Vagina (tissue), 2 donors: ENCODE data around the gene LRRC9. TPM values are rescaled to one million over a fixed set of nuclear protein-coding genes. Genes with fewer than 3 reads are reported as not detected.

ENCODE experiments used
- DNase-seq, 2 donors: peaks; one replicate each; pipeline ENCODE4 v3.0.0-alpha.2; 2017; ENCODE audit errors: extremely low spot score in 2 of 2
- H3K27ac ChIP-seq: fragments of 200-600 bp; sonication (generic); one replicate; pipeline ENCODE4 v1.5.1; 2019
- H3K27me3 ChIP-seq: fragments of 200-600 bp; sonication (generic); one replicate; pipeline ENCODE4 v1.5.1; 2019
- H3K36me3 ChIP-seq, 2 donors: fragments of 200-600 bp; sonication (generic); one replicate each; pipeline ENCODE4 v1.5.1; 2017 to 2019
- H3K4me1 ChIP-seq: fragments of 200-600 bp; sonication (generic); one replicate; pipeline ENCODE4 v1.5.1; 2019
- H3K4me3 ChIP-seq, 2 donors: fragments of 200-600 bp; sonication (generic); 1 replicate in 1 of 2; 2 replicates in 1 of 2; pipeline ENCODE4 v1.5.1; 2016 to 2019
- H3K9me3 ChIP-seq: fragments of 200-600 bp; sonication (generic); one replicate; pipeline ENCODE4 v1.5.1; 2019
- CTCF ChIP-seq, 3 experiments: fragments of 450-650 bp in 2 of 3; fragments of 200-600 bp in 1 of 3; sonication (generic) in 1 of 3; IDR thresholded peaks; one replicate each; pipeline ENCODE4 v1.5.1; 2017 to 2019; ENCODE audit warnings: antibody characterized with exemption in 3 of 3, mild to moderate bottlenecking in 2 of 3, moderate library complexity in 2 of 3
- POLR2A ChIP-seq, 2 donors: fragments of 450-650 bp; IDR thresholded peaks; one replicate each; pipeline ENCODE4 v1.6.1; 2017; ENCODE audit warnings: antibody characterized with exemption in 2 of 2, mild to moderate bottlenecking in 2 of 2, moderate library complexity in 2 of 2
- POLR2AphosphoS5 ChIP-seq, 2 donors: sonication (generic); formaldehyde crosslinking; IDR thresholded peaks; one replicate each; pipeline ENCODE4 v1.9.0; 2017; ENCODE audit warnings: antibody characterized with exemption in 2 of 2, mild to moderate bottlenecking in 2 of 2, low read depth in 1 of 2; ENCODE audit not compliant: insufficient read depth in 1 of 2
- intact Hi-C: fragments of 100-400 bp; cut with DNase I; formaldehyde crosslinking; loops from one replicate; pipeline ENCODE4 v1.15.1; 2023
- total RNA-seq: library from RNA; depleted of rRNA; stranded (reverse); fragments of >200 nt; gene quantifications from one replicate; pipeline ENCODE4 v1.2.3, GENCODE V29; 2016

LRRC9 gene
- total RNA-seq, 1 donor from 2014 or later, result 3.2 TPM

- TF ChIP-seq POLR2AphosphoS5 (IDR thresholded peaks at IDR 0.05; ENCODE audit: insufficient read depth in 1 of 2, low read depth in 1 of 2) (no peak), POLR2A (IDR thresholded peaks at IDR 0.05) (no peak), CTCF (IDR thresholded peaks at IDR 0.05) (no peak)
- DNase-seq, result no peak
- H3K36me3 ChIP-seq, result no peaks in the 10 kb centered on the region
- H3K4me1 ChIP-seq, result peaks cover 32% of the 10 kb centered on the region
- H3K27ac ChIP-seq, result peak overlapping the region; percentile 84
- H3K27me3 ChIP-seq, result no peaks in the 10 kb centered on the region
- intact Hi-C loops, result no loop called here
- H3K4me3 ChIP-seq, result peak overlapping the region; percentile 56 to 84
- H3K9me3 ChIP-seq, result no peaks in the 10 kb centered on the region
Measured at GRCh38 chr14:60090864-60091519, 171.0 kb downstream of the LRRC9 start.

GRCh38 chr14:60091550-60092525, 171.9 kb downstream of the LRRC9 start, which contains the start of gene PCNX4:
TSS of gene PCNX4 (plus strand) at chr14:60091923. CDS start at chr14:60107639, 15,716 bp downstream.
- Histone ChIP-seq H3K36me3 (no peaks in the 10 kb centered on the region), H3K9me3 (no peaks in the 10 kb centered on the region), H3K4me3 (peak within 1 kb of the TSS; percentile 56 to 84), H3K27ac (peak within 1 kb of the TSS; percentile 84), H3K27me3 (no peaks in the 10 kb centered on the region), H3K4me1 (peaks cover 41% of the 10 kb centered on the region)
- intact Hi-C loops, result loop anchor here (2.0 kb wide), 1 partner anchor 73 kb away; the partner anchor contains the start of gene DHRS7
- TF ChIP-seq CTCF (IDR thresholded peaks at IDR 0.05) (no peak), POLR2AphosphoS5 (IDR thresholded peaks at IDR 0.05; ENCODE audit: insufficient read depth in 1 of 2, low read depth in 1 of 2) (peak; percentile 94 to 99), POLR2A (IDR thresholded peaks at IDR 0.05) (peak in 1 of 2 donors; percentile 87)
- DNase-seq, result peak in 1 of 2 donors; percentile 98

DNA sequence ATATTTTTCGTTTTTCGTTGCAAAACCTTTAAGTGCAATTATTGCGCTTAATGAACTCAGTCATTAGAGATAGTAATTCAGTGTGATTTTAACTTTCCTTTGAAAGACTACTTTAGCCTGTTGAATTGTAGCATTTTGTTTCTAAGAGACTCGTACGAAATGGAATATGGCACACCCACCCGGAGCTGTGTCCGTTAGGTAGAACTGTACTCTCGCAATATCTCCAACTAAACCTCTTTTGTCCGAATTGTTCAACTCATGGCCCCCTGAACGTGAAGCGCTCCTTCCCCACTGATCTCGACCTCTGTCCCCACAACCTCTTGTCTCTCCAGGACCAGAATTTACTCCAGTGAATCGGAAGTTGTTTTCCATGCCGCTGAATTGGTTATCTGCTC, 172.6 kb downstream of the LRRC9 start:
- intact Hi-C loops, result loop anchor here (2.0 kb wide), 1 partner anchor 72 kb away; the partner anchor contains the start of gene DHRS7
- TF ChIP-seq POLR2A (IDR thresholded peaks at IDR 0.05) (no peak), CTCF (IDR thresholded peaks at IDR 0.05) (no peak), POLR2AphosphoS5 (IDR thresholded peaks at IDR 0.05; ENCODE audit: insufficient read depth in 1 of 2, low read depth in 1 of 2) (no peak)
- H3K36me3 ChIP-seq, result no peaks in the 10 kb centered on the region
- H3K27ac ChIP-seq, result peak overlapping the region; percentile 84
- peaks cover 42% of the 10 kb centered on the region for H3K4me1 ChIP-seq
- H3K9me3 ChIP-seq, result no peaks in the 10 kb centered on the region
- no peak for DNase-seq
- H3K4me3 ChIP-seq, result peak overlapping the region; percentile 56 to 84
- H3K27me3 ChIP-seq, result no peaks in the 10 kb centered on the region

DNA sequence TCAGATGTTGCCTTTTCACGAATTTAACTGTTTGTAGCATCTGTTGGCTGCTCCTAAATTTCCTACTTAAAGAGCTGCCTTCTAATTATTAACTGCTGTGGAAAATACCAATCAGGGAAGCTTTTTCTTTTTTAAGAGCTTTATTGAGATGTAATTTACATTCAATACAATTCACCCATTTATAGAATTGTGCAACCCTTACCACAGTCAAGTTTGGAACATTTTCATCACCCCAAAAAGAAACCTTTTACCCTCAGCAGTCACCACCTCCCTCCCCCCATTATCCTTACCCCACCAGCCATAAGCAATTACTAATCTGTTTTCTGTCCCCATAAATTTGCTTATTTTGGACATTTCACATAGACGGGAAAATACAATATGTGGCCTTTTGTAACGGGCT, 173.1 kb downstream of the LRRC9 start:
- intact Hi-C loops, result loop anchor here (2.0 kb wide), 1 partner anchor 72 kb away; the partner anchor contains the start of gene DHRS7
- no peaks in the 10 kb centered on the region for H3K27me3 ChIP-seq

More for the DNA sequence above, 173.1 kb downstream of the LRRC9 start:
- Histone ChIP-seq H3K4me1 (peaks cover 42% of the 10 kb centered on the region), H3K4me3 (peak overlapping the region; percentile 56 to 84), H3K9me3 (no peaks in the 10 kb centered on the region), H3K27ac (peak overlapping the region; percentile 84), H3K36me3 (no peaks in the 10 kb centered on the region)
- DNase-seq, result no peak
- TF ChIP-seq POLR2AphosphoS5 (IDR thresholded peaks at IDR 0.05; ENCODE audit: insufficient read depth in 1 of 2, low read depth in 1 of 2) (no peak), CTCF (IDR thresholded peaks at IDR 0.05) (no peak), POLR2A (IDR thresholded peaks at IDR 0.05) (no peak)
